HCT116 (cell line): ENCODE results near the gene RHOH. TPM values are rescaled to one million over a fixed set of nuclear protein-coding genes. Genes with fewer than 3 reads are reported as not detected.

Experiments
- ATAC-seq: fragments of 200-7000 bp; cut with Tn5 transposase; 2 replicates; pipeline ENCODE4 v1.9.1; 2020; ENCODE audit warnings: mild to moderate bottlenecking, moderate library complexity
- BruUV-seq: library from RNA; stranded (reverse); fragments of 400-500 nt; replicated peaks from 2 replicates; lab custom pipeline; 2021; lab: Mats Ljungman, UMichigan
- CTCF ChIA-PET: fragments of 300-600 bp; sonication (Branson Sonifier 250); formaldehyde crosslinking; loops from one replicate; lab custom pipeline; 2021; ENCODE audit warnings: antibody characterized with exemption; lab: Charles Lee
- POLR2A ChIA-PET: fragments of 300-600, 350-600 bp; sonication (Branson Sonifier 250); formaldehyde crosslinking; loops from one replicate; lab custom pipeline; 2021; ENCODE audit warnings: antibody characterized with exemption; lab: Charles Lee
- RAD21 ChIA-PET, 2 experiments: fragments of 300-600 bp; sonication (Branson Sonifier 250); formaldehyde crosslinking; loops; one replicate each; lab custom pipeline; 2023; ENCODE audit warnings: low total read pairs in 2 of 2; ENCODE audit not compliant: uncharacterized antibody in 2 of 2, unreplicated experiment in 2 of 2, low non-redundant PET in 1 of 2; lab: Charles Lee
- DNase-seq: peaks from one replicate; pipeline ENCODE4 v3.0.0-alpha.2; 2010; ENCODE audit warnings: low read depth, low spot score
- H2AFZ ChIP-seq: fragments of 200-600 bp; shearing (Covaris generic), sonication (generic); 2 replicates; pipeline ENCODE4 v1.6.1; 2017; ENCODE audit warnings: low read depth, mixed run types, mixed read lengths, antibody characterized with exemption, low read length; ENCODE audit not compliant: poor library complexity, severe bottlenecking
- H3K27ac ChIP-seq: 2 replicates; pipeline ENCODE4 v1.5.1; 2012; ENCODE audit warnings: low read depth, low read length
- H3K27me3 ChIP-seq: fragments of 200-600 bp; sonication (generic); 2 replicates; pipeline ENCODE4 v1.6.1; 2016; ENCODE audit warnings: mixed run types, low read length, mixed read lengths; ENCODE audit not compliant: insufficient read depth
- H3K36me3 ChIP-seq, 2 experiments: fragments of 200-500 bp in 1 of 2; fragments of 200-600 bp in 1 of 2; sonication (Bioruptor generic) in 1 of 2; sonication (generic) in 1 of 2; 2 replicates each; pipeline versions ENCODE4 v1.5.1 to v1.6.1; 2014 to 2016; ENCODE audit warnings: low read length in 2 of 2, inconsistent platforms in 1 of 2, mixed read lengths in 1 of 2, mixed run types in 1 of 2; ENCODE audit not compliant: insufficient read depth in 2 of 2, control insufficient read depth in 1 of 2
- H3K4me1 ChIP-seq, 2 experiments: fragments of 200-600 bp in 1 of 2; sonication (generic) in 1 of 2; 2 replicates each; pipeline versions ENCODE4 v1.5.1 to v1.6.1; 2012 to 2017; ENCODE audit warnings: low read length in 2 of 2, inconsistent platforms in 1 of 2, mild to moderate bottlenecking in 1 of 2, mixed read lengths in 1 of 2, mixed run types in 1 of 2, moderate library complexity in 1 of 2; ENCODE audit not compliant: insufficient read depth in 2 of 2, control insufficient read depth in 1 of 2
- H3K4me2 ChIP-seq: fragments of 200-600 bp; sonication (generic); 2 replicates; pipeline ENCODE4 v1.6.1; 2017; ENCODE audit warnings: mixed run types, low read length, mixed read lengths
- H3K4me3 ChIP-seq, 2 experiments: fragments of 200-600 bp in 1 of 2; sonication (generic) in 1 of 2; replicated peaks in 1 of 2; 2 replicates each; pipeline ENCODE4 v1.5.1; 2011 to 2016; ENCODE audit warnings: low read length in 2 of 2, control low read depth in 1 of 2, low read depth in 1 of 2, mild to moderate bottlenecking in 1 of 2, mixed read lengths in 1 of 2, mixed run types in 1 of 2
- H3K79me2 ChIP-seq: fragments of 200-600 bp; sonication (generic); 2 replicates; pipeline ENCODE4 v1.6.1; 2017; ENCODE audit warnings: mild to moderate bottlenecking, mixed run types, low read length, moderate library complexity, mixed read lengths; ENCODE audit not compliant: insufficient read depth
- H3K9ac ChIP-seq: fragments of 200-600 bp; sonication (generic); 2 replicates; pipeline ENCODE4 v1.6.1; 2016; ENCODE audit warnings: low read length, mixed read lengths
- H3K9me2 ChIP-seq: fragments of 200-600 bp; sonication (generic), shearing (Covaris generic); 2 replicates; pipeline ENCODE4 v1.6.1; 2017; ENCODE audit warnings: mixed run types, mild to moderate bottlenecking, moderate library complexity; ENCODE audit not compliant: insufficient read depth
- H3K9me3 ChIP-seq, 2 experiments: fragments of 200-500 bp in 1 of 2; fragments of 200-600 bp in 1 of 2; sonication (Bioruptor generic) in 1 of 2; sonication (generic) in 1 of 2; 2 replicates each; pipeline ENCODE4 v1.6.1; 2014 to 2017; ENCODE audit warnings: low read length in 2 of 2, mixed read lengths in 2 of 2, inconsistent platforms in 1 of 2, low read depth in 1 of 2, mild to moderate bottlenecking in 1 of 2, mixed run types in 1 of 2, moderate library complexity in 1 of 2; ENCODE audit not compliant: control insufficient read depth in 1 of 2, insufficient read depth in 1 of 2
- H4K20me1 ChIP-seq: fragments of 200-600 bp; sonication (generic), shearing (Covaris generic); 2 replicates; pipeline ENCODE4 v1.6.1; 2017; ENCODE audit warnings: mixed run types, mild to moderate bottlenecking, moderate library complexity; ENCODE audit not compliant: insufficient read depth
- CBX3 ChIP-seq: IDR thresholded peaks from 2 replicates; pipeline ENCODE4 v1.6.1; 2012; ENCODE audit warnings: low read depth
- CEBPB ChIP-seq: IDR thresholded peaks from 2 replicates; pipeline ENCODE4 v1.6.1; 2012; ENCODE audit warnings: low read depth
- EGR1 ChIP-seq: IDR thresholded peaks from 2 replicates; pipeline ENCODE4 v1.6.1; 2012; ENCODE audit warnings: low read depth
- ELF1 ChIP-seq: IDR thresholded peaks from 2 replicates; pipeline ENCODE4 v1.6.1; 2012; ENCODE audit warnings: low read depth, borderline replicate concordance
- EZH2 ChIP-seq: fragments of 200-600 bp; sonication (generic); IDR thresholded peaks from 2 replicates; pipeline ENCODE4 v1.6.1; 2017; ENCODE audit warnings: antibody characterized with exemption, mixed run types
- FOSL1 ChIP-seq: IDR thresholded peaks from 2 replicates; pipeline ENCODE4 v1.6.1; 2012; ENCODE audit warnings: low read depth
- JUND ChIP-seq: IDR thresholded peaks from 2 replicates; pipeline ENCODE4 v1.6.1; 2012
- POLR2A ChIP-seq: IDR thresholded peaks from 2 replicates; pipeline ENCODE4 v1.7.0; 2011; ENCODE audit warnings: borderline replicate concordance; ENCODE audit not compliant: insufficient read depth, insufficient read length; ENCODE audit errors: extremely low read depth
- RAD21 ChIP-seq: IDR thresholded peaks from 2 replicates; pipeline ENCODE4 v1.6.1; 2012; ENCODE audit warnings: low read depth, mild to moderate bottlenecking
- SIN3A ChIP-seq: IDR thresholded peaks from 2 replicates; pipeline ENCODE4 v1.6.1; 2012; ENCODE audit warnings: low read depth
- SP1 ChIP-seq: IDR thresholded peaks from 2 replicates; pipeline ENCODE4 v1.6.1; 2012; ENCODE audit warnings: low read depth
- SRF ChIP-seq: IDR thresholded peaks from 2 replicates; pipeline ENCODE4 v1.6.1; 2012; ENCODE audit warnings: low read depth
- TCF7L2 ChIP-seq: IDR thresholded peaks from 2 replicates; pipeline ENCODE4 v1.7.0; 2011; ENCODE audit warnings: borderline replicate concordance, inconsistent platforms; ENCODE audit not compliant: insufficient read depth, insufficient read length; ENCODE audit errors: extremely low read depth
- YY1 ChIP-seq: IDR thresholded peaks from 2 replicates; pipeline ENCODE4 v1.6.1; 2011; ENCODE audit warnings: low read length, low read depth, moderate library complexity, mild to moderate bottlenecking; ENCODE audit not compliant: insufficient replicate concordance; ENCODE audit errors: extremely low read depth
- ZFX ChIP-seq: fragments of 450-650 bp; IDR thresholded peaks from 2 replicates; pipeline ENCODE4 v1.6.1; 2017
- ZNF274 ChIP-seq: fragments of 200-500 bp; sonication (Bioruptor generic); IDR thresholded peaks from 2 replicates; pipeline ENCODE4 v1.6.1; 2014; ENCODE audit warnings: mild to moderate bottlenecking, low read depth, low read length, inconsistent platforms
- intact Hi-C: fragments of 100-400 bp; cut with micrococcal nuclease; formaldehyde crosslinking; loops from 2 replicates; pipeline ENCODE4 v1.10.0; 2022
- total RNA-seq: library from RNA; stranded (reverse); gene quantifications from one replicate; pipeline ENCODE4 v1.2.1, GENCODE V29; 2021; ENCODE audit not compliant: unreplicated experiment
- TF ChIP-seq, protein P1 (sequence below): IDR thresholded peaks from 2 replicates; pipeline ENCODE4 v1.6.1; 2012
- TF ChIP-seq, protein P2 (sequence below): IDR thresholded peaks from 2 replicates; pipeline ENCODE4 v1.6.1; 2011; ENCODE audit warnings: mild to moderate bottlenecking, low read length, moderate library complexity; ENCODE audit not compliant: insufficient replicate concordance; ENCODE audit errors: extremely low read depth
- TF ChIP-seq, protein P3 (sequence below), 3 experiments: fragments of 200-600 bp in 1 of 3; sonication (generic) in 1 of 3; IDR thresholded peaks in 2 of 3; conservative IDR thresholded peaks in 1 of 3; 2 replicates each; pipeline ENCODE4 v1.5.1; 2012 to 2017; ENCODE audit warnings: low read depth in 2 of 3, low read length in 2 of 3, antibody characterized with exemption in 1 of 3, borderline replicate concordance in 1 of 3, control low read depth in 1 of 3, mild to moderate bottlenecking in 1 of 3, mixed read lengths in 1 of 3, mixed run types in 1 of 3, moderate library complexity in 1 of 3; ENCODE audit not compliant: insufficient read depth in 1 of 3
- TF ChIP-seq, protein P4 (sequence below): IDR thresholded peaks from 2 replicates; pipeline ENCODE4 v1.6.1; 2012; ENCODE audit warnings: low read depth
- TF ChIP-seq, protein P5 (sequence below): IDR thresholded peaks from 2 replicates; pipeline ENCODE4 v1.6.1; 2012

RHOH gene
- total RNA-seq, 1 experiment from 2014 or later, result 0.74 TPM

DNA sequence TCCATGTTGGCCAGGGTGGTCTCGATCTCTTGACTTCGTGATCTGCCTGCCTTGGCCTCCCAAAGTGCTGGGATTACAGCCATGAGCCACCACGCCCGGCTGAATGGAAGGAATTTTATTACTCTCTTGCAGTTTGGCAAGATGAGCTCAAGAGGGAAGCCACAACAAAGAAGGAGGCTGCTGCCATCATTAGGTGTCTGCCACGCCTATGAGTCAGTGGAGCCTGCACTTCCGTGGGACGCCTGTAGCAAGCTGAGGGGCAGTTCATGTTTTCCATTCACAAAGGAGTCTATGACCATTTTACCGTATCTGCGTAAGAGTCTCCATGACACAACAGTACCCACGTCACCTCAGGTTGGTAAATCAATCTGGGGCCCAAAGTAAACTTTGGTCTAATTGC is 87.1 kb downstream of the RHOH start:
- no peaks in the 10 kb centered on the region for H3K9me2 ChIP-seq
- H2AFZ ChIP-seq, result peak overlapping the region; percentile 89
- ATAC-seq (peak; percentile 95), DNase-seq (peak; percentile 91)
- ChIA-PET POLR2A (no interaction called here), CTCF (interaction anchor here (1.4 kb wide), 2 partner anchors 33 to 41 kb away, joined by 4 read pairs; no protein-coding TSS in a partner anchor), RAD21 (no interaction called here)
- no peaks in the 10 kb centered on the region for H3K36me3 ChIP-seq
- intact Hi-C loops, result loop anchor here (1.0 kb wide), 1 partner anchor 29 kb away; no protein-coding TSS in a partner anchor
- H3K4me1 ChIP-seq, result peaks cover 4 to 21% of the 10 kb centered on the region in 2 experiments
- H3K27me3 ChIP-seq, result no peaks in the 10 kb centered on the region
- H3K79me2 ChIP-seq, result no peaks in the 10 kb centered on the region
- no peaks in the 10 kb centered on the region for H4K20me1 ChIP-seq
- H3K4me2 ChIP-seq, result peak overlapping the region; percentile 50
- H3K27ac ChIP-seq, result no peak overlapping the region
- peaks cover 0 to 7% of the 10 kb centered on the region in 2 experiments; a peak in 1 of 4 replicates for H3K9me3 ChIP-seq
- no TSS peak for BruUV-seq
- H3K4me3 ChIP-seq, result no peak overlapping the region; a peak in 1 of 4 replicates
- H3K9ac ChIP-seq, result peak overlapping the region; percentile 25
- TF ChIP-seq JUND (peak; percentile 89), CBX3 (peak; percentile 90), SRF (peak; percentile 66), POLR2A (no peak), ELF1 (no peak), ZNF274 (no peak), FOSL1 (peak; percentile 86), EZH2 (no peak), SIN3A (no peak), CEBPB (peak; percentile 78), YY1 (peak; percentile 53), SP1 (peak; percentile 94), TCF7L2 (peak; percentile 85), ZFX (no peak), EGR1 (peak; percentile 33; the same call in 1 of the 2 replicates), RAD21 (peak; percentile 29)
- TF ChIP-seq, protein P1, sequence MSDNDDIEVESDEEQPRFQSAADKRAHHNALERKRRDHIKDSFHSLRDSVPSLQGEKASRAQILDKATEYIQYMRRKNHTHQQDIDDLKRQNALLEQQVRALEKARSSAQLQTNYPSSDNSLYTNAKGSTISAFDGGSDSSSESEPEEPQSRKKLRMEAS, result peak; percentile 74
- TF ChIP-seq, protein P2, sequence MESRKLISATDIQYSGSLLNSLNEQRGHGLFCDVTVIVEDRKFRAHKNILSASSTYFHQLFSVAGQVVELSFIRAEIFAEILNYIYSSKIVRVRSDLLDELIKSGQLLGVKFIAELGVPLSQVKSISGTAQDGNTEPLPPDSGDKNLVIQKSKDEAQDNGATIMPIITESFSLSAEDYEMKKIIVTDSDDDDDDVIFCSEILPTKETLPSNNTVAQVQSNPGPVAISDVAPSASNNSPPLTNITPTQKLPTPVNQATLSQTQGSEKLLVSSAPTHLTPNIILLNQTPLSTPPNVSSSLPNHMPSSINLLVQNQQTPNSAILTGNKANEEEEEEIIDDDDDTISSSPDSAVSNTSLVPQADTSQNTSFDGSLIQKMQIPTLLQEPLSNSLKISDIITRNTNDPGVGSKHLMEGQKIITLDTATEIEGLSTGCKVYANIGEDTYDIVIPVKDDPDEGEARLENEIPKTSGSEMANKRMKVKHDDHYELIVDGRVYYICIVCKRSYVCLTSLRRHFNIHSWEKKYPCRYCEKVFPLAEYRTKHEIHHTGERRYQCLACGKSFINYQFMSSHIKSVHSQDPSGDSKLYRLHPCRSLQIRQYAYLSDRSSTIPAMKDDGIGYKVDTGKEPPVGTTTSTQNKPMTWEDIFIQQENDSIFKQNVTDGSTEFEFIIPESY, result no peak
- TF ChIP-seq, protein P3, sequence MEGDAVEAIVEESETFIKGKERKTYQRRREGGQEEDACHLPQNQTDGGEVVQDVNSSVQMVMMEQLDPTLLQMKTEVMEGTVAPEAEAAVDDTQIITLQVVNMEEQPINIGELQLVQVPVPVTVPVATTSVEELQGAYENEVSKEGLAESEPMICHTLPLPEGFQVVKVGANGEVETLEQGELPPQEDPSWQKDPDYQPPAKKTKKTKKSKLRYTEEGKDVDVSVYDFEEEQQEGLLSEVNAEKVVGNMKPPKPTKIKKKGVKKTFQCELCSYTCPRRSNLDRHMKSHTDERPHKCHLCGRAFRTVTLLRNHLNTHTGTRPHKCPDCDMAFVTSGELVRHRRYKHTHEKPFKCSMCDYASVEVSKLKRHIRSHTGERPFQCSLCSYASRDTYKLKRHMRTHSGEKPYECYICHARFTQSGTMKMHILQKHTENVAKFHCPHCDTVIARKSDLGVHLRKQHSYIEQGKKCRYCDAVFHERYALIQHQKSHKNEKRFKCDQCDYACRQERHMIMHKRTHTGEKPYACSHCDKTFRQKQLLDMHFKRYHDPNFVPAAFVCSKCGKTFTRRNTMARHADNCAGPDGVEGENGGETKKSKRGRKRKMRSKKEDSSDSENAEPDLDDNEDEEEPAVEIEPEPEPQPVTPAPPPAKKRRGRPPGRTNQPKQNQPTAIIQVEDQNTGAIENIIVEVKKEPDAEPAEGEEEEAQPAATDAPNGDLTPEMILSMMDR (IDR thresholded peaks at IDR 0.05 in 2 of 3, conservative IDR thresholded peaks at IDR 0.05 in 1 of 3; ENCODE audit: borderline replicate concordance in 1 of 3, insufficient read depth in 1 of 3, low read depth in 2 of 3, low read length in 2 of 3), result peak in 2 of 3 experiments; percentile 35 to 43; a peak in 4 of 6 replicates
- TF ChIP-seq, protein P4, sequence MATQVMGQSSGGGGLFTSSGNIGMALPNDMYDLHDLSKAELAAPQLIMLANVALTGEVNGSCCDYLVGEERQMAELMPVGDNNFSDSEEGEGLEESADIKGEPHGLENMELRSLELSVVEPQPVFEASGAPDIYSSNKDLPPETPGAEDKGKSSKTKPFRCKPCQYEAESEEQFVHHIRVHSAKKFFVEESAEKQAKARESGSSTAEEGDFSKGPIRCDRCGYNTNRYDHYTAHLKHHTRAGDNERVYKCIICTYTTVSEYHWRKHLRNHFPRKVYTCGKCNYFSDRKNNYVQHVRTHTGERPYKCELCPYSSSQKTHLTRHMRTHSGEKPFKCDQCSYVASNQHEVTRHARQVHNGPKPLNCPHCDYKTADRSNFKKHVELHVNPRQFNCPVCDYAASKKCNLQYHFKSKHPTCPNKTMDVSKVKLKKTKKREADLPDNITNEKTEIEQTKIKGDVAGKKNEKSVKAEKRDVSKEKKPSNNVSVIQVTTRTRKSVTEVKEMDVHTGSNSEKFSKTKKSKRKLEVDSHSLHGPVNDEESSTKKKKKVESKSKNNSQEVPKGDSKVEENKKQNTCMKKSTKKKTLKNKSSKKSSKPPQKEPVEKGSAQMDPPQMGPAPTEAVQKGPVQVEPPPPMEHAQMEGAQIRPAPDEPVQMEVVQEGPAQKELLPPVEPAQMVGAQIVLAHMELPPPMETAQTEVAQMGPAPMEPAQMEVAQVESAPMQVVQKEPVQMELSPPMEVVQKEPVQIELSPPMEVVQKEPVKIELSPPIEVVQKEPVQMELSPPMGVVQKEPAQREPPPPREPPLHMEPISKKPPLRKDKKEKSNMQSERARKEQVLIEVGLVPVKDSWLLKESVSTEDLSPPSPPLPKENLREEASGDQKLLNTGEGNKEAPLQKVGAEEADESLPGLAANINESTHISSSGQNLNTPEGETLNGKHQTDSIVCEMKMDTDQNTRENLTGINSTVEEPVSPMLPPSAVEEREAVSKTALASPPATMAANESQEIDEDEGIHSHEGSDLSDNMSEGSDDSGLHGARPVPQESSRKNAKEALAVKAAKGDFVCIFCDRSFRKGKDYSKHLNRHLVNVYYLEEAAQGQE, result no peak
- TF ChIP-seq, protein P5, sequence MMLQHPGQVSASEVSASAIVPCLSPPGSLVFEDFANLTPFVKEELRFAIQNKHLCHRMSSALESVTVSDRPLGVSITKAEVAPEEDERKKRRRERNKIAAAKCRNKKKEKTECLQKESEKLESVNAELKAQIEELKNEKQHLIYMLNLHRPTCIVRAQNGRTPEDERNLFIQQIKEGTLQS, result 0 out of 2 replicates have a peak, but pooled peaks have one; percentile 38
